ENCODE results near the gene UNC5B.
A peak's percentile ranks its signal among the peaks of the same experiment; 100 is the strongest.

- 0 out of 6 replicates have a peak, but pooled peaks of 1 of the 3 experiments have one; percentile 9 for TF ChIP-seq CTCF (IDR thresholded peaks at IDR 0.05 in 2 of 3, conservative IDR thresholded peaks at IDR 0.05 in 1 of 3; ENCODE audit: borderline replicate concordance in 1 of 3, insufficient read depth in 1 of 3, low read depth in 2 of 3, low read length in 2 of 3)
- TF ChIP-seq POLR2A (IDR thresholded peaks at IDR 0.05; ENCODE audit: borderline replicate concordance, extremely low read depth, insufficient read depth, insufficient read length) = peak; percentile 81
Measured at GRCh38 chr10:71212318-71213126, at the start of gene UNC5B.

Measured in HCT116 (cell line).